ENCODE data around the gene CELSR1. TPM values are rescaled to one million over a fixed set of nuclear protein-coding genes. Genes with fewer than 3 reads are reported as not detected.

CELSR1 gene
- polyA plus RNA-seq, 4 donors, result 0.27 to 3.0 (median 1.9) TPM; not detected in 1

DNA sequence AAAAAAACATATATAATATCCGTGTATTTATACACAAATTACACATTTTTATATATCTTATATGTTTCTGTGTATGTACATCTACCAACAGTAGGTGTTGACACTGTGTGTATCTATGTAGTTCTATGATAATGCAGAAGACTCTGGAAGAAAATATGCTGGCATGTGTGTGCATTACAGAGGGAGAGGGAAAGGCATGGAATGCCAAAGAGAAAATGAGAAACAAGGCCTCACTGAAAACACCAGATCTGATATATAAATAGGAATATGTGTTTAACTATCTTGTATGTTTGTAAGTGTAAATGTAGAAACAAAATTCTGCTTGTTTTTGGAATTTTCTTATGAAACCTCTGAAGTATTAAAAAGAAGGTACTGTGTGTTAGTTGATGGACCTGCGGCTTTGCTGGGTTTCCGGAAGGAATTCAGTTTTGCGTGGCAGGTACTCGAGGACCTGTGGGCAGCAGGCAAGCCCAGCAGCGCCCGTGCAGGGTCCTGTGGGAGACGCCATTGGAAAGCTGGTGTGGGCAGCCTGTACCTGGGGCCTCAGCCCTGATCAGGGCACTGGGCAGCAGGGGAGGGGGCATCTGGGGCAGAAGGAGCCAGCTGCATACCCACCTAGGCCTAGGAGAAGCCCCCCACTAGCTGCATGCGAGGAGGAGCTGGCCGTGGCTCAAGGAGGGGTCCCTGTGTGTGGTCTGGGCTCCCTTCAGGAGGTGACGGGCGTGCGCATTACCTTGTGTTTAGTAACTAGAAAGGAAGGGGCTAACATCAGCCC, 209.5 kb downstream of the CELSR1 start:
- Histone ChIP-seq H3K36me3 (ENCODE audit: control insufficient read depth in 3 of 3, insufficient read depth in 2 of 3, low read depth in 1 of 3, low read length in 3 of 3) (peaks cover 0 to 69% (median 0%) of the 10 kb centered on the region in 3 donors), H3K9me3 (ENCODE audit: control insufficient read depth in 2 of 2, insufficient read depth in 1 of 2, low read depth in 1 of 2, low read length in 1 of 2) (no peaks in the 10 kb centered on the region), H3K27me3 (ENCODE audit: control insufficient read depth in 3 of 3, insufficient read depth in 3 of 3, low read length in 3 of 3) (no peaks in the 10 kb centered on the region), H3K4me3 (ENCODE audit: low read depth in 1 of 3, low read length in 3 of 3) (no peak overlapping the region), H3K4me1 (ENCODE audit: control insufficient read depth in 3 of 3, insufficient read depth in 2 of 3, low read depth in 1 of 3, low read length in 2 of 3) (no peaks in the 10 kb centered on the region), H3K27ac (ENCODE audit: low read depth in 1 of 3, low read length in 2 of 3) (no peak overlapping the region)
- 95 to 97% (median 95%) methylated on average over 12 to 13 of the region's 13 CpGs for WGBS, 3 donors
- DNase-seq, result no peak
- FAIRE-seq, result no peak

- no peaks in the 10 kb centered on the region for H3K27me3 ChIP-seq (ENCODE audit: control insufficient read depth in 3 of 3, insufficient read depth in 3 of 3, low read length in 3 of 3)
- peaks cover 0 to 64% (median 0%) of the 10 kb centered on the region in 3 donors for H3K36me3 ChIP-seq (ENCODE audit: control insufficient read depth in 3 of 3, insufficient read depth in 2 of 3, low read depth in 1 of 3, low read length in 3 of 3)
- H3K9me3 ChIP-seq (ENCODE audit: control insufficient read depth in 2 of 2, insufficient read depth in 1 of 2, low read depth in 1 of 2, low read length in 1 of 2), result no peaks in the 10 kb centered on the region
- no peak overlapping the region for H3K4me3 ChIP-seq (ENCODE audit: low read depth in 1 of 3, low read length in 3 of 3)
- 92 to 95% (median 93%) methylated on average over 23 of the region's 23 CpGs for WGBS, 3 donors
- DNase-seq (no peak), FAIRE-seq (no peak)
- no peaks in the 10 kb centered on the region for H3K4me1 ChIP-seq (ENCODE audit: control insufficient read depth in 3 of 3, insufficient read depth in 2 of 3, low read depth in 1 of 3, low read length in 2 of 3)
- H3K27ac ChIP-seq (ENCODE audit: low read depth in 1 of 3, low read length in 2 of 3), result no peak overlapping the region
Observed at GRCh38 chr22:46326066-46326680, 211.2 kb downstream of the CELSR1 start.

- no peak for FAIRE-seq
- no peak for DNase-seq
- Histone ChIP-seq H3K36me3 (ENCODE audit: control insufficient read depth in 3 of 3, insufficient read depth in 2 of 3, low read depth in 1 of 3, low read length in 3 of 3) (peaks cover 0 to 62% (median 3%) of the 10 kb centered on the region in 3 donors), H3K9me3 (ENCODE audit: control insufficient read depth in 2 of 2, insufficient read depth in 1 of 2, low read depth in 1 of 2, low read length in 1 of 2) (no peaks in the 10 kb centered on the region), H3K27ac (ENCODE audit: low read depth in 1 of 3, low read length in 2 of 3) (no peak overlapping the region), H3K4me1 (ENCODE audit: control insufficient read depth in 3 of 3, insufficient read depth in 2 of 3, low read depth in 1 of 3, low read length in 2 of 3) (no peaks in the 10 kb centered on the region), H3K27me3 (ENCODE audit: control insufficient read depth in 3 of 3, insufficient read depth in 3 of 3, low read length in 3 of 3) (no peaks in the 10 kb centered on the region), H3K4me3 (ENCODE audit: low read depth in 1 of 3, low read length in 3 of 3) (no peak overlapping the region)
- 93 to 95% (median 94%) methylated on average over 18 to 19 of the region's 19 CpGs for WGBS, 3 donors
Observed at GRCh38 chr22:46323162-46323561, 214.3 kb downstream of the CELSR1 start.

- 95 to 98% (median 95%) methylated on average over 15 of the region's 15 CpGs for WGBS, 3 donors
- no peak for DNase-seq
- peaks cover 0 to 63% (median 3%) of the 10 kb centered on the region in 3 donors for H3K36me3 ChIP-seq (ENCODE audit: control insufficient read depth in 3 of 3, insufficient read depth in 2 of 3, low read depth in 1 of 3, low read length in 3 of 3)
Observed at GRCh38 chr22:46322711-46323110, 214.7 kb downstream of the CELSR1 start.

DNA sequence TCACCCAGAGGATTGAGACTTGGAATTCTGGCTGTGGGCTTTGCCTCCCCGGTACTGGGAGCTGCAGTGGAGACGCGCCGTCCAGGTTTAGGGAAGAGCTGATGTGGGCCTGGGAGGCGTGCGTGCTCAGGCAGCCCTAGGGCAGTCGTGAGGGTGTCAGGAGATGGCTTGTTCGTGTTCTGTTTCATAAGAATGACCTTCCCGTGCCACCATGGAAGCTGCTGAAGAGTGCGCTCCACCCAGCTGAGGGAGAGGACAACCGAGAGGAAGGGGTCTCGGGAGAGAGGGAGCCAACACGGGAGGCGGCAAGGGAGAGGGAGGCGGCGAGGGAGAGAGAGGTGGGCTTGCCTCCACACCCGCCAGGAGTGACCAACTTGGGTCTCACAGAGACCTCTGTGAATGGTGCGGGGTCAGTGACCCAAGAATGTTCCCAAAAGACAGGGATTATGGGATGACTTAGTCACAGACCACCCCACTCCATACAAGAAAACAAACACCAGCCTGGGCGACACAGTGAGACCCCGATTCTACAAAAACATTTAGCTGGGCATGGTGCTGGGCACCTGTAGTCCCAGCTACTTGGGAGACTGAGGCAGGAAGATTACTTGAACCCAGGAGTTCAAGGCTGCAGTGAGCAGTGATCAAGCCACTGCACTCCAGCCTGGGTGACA, 216.6 kb downstream of the CELSR1 start:
- Histone ChIP-seq H3K27ac (ENCODE audit: low read depth in 1 of 3, low read length in 2 of 3) (no peak overlapping the region), H3K9me3 (ENCODE audit: control insufficient read depth in 2 of 2, insufficient read depth in 1 of 2, low read depth in 1 of 2, low read length in 1 of 2) (no peaks in the 10 kb centered on the region), H3K4me1 (ENCODE audit: control insufficient read depth in 3 of 3, insufficient read depth in 2 of 3, low read depth in 1 of 3, low read length in 2 of 3) (no peaks in the 10 kb centered on the region), H3K36me3 (ENCODE audit: control insufficient read depth in 3 of 3, insufficient read depth in 2 of 3, low read depth in 1 of 3, low read length in 3 of 3) (peaks cover 0 to 63% (median 3%) of the 10 kb centered on the region in 3 donors), H3K27me3 (ENCODE audit: control insufficient read depth in 3 of 3, insufficient read depth in 3 of 3, low read length in 3 of 3) (no peaks in the 10 kb centered on the region), H3K4me3 (ENCODE audit: low read depth in 1 of 3, low read length in 3 of 3) (no peak overlapping the region)
- WGBS, 3 donors, result 96 to 97% (median 96%) methylated on average over 20 of the region's 20 CpGs
- no peak for FAIRE-seq
- DNase-seq, result no peak

More at GRCh38 chr22:46322711-46323110, 214.7 kb downstream of the CELSR1 start:
- no peak overlapping the region for H3K27ac ChIP-seq (ENCODE audit: low read depth in 1 of 3, low read length in 2 of 3)
- H3K27me3 ChIP-seq (ENCODE audit: control insufficient read depth in 3 of 3, insufficient read depth in 3 of 3, low read length in 3 of 3), result no peaks in the 10 kb centered on the region
- no peak overlapping the region for H3K4me3 ChIP-seq (ENCODE audit: low read depth in 1 of 3, low read length in 3 of 3)
- no peak for FAIRE-seq
- no peaks in the 10 kb centered on the region for H3K4me1 ChIP-seq (ENCODE audit: control insufficient read depth in 3 of 3, insufficient read depth in 2 of 3, low read depth in 1 of 3, low read length in 2 of 3)
- no peaks in the 10 kb centered on the region for H3K9me3 ChIP-seq (ENCODE audit: control insufficient read depth in 2 of 2, insufficient read depth in 1 of 2, low read depth in 1 of 2, low read length in 1 of 2)

- WGBS, 3 donors, result 93 to 98% (median 98%) methylated on average over 14 of the region's 14 CpGs
- Histone ChIP-seq H3K27me3 (ENCODE audit: control insufficient read depth in 3 of 3, insufficient read depth in 3 of 3, low read length in 3 of 3) (no peaks in the 10 kb centered on the region), H3K4me1 (ENCODE audit: control insufficient read depth in 3 of 3, insufficient read depth in 2 of 3, low read depth in 1 of 3, low read length in 2 of 3) (no peaks in the 10 kb centered on the region), H3K9me3 (ENCODE audit: control insufficient read depth in 2 of 2, insufficient read depth in 1 of 2, low read depth in 1 of 2, low read length in 1 of 2) (no peaks in the 10 kb centered on the region), H3K4me3 (ENCODE audit: low read depth in 1 of 3, low read length in 3 of 3) (no peak overlapping the region), H3K27ac (ENCODE audit: low read depth in 1 of 3, low read length in 2 of 3) (no peak overlapping the region), H3K36me3 (ENCODE audit: control insufficient read depth in 3 of 3, insufficient read depth in 2 of 3, low read depth in 1 of 3, low read length in 3 of 3) (peaks cover 0 to 60% (median 3%) of the 10 kb centered on the region in 3 donors)
- DNase-seq, result no peak
- FAIRE-seq, result no peak
Observed at GRCh38 chr22:46320166-46320710, 217.2 kb downstream of the CELSR1 start.

DNA sequence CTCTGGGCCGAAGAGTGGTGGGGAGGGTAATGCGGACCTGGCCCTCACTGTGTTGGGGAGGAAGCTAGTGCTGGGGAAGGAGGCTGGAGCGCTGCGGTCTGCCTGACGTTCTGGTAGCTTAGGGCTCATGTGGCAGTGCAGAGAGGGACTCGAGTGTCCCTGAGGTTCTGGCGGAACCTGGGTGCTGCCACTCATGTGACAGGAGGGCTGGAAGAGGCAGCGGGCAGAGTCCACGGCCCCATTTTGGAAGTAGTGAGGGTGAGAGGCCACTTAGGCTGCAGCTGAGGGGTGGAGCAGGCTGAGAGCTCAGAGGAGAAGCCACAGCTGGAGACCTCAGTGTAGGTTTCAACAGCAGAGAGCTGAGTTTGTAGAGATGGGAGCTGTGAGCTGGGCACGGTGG, 218.1 kb downstream of the CELSR1 start:
- peaks cover 0 to 53% (median 3%) of the 10 kb centered on the region in 3 donors for H3K36me3 ChIP-seq (ENCODE audit: control insufficient read depth in 3 of 3, insufficient read depth in 2 of 3, low read depth in 1 of 3, low read length in 3 of 3)
- 94 to 98% (median 96%) methylated on average over 10 of the region's 10 CpGs for WGBS, 3 donors
- FAIRE-seq, result no peak

GRCh38 chr22:46318576-46318975, 218.8 kb downstream of the CELSR1 start:
- H3K36me3 ChIP-seq (ENCODE audit: control insufficient read depth in 3 of 3, insufficient read depth in 2 of 3, low read depth in 1 of 3, low read length in 3 of 3), result peaks cover 0 to 50% (median 3%) of the 10 kb centered on the region in 3 donors
- H3K9me3 ChIP-seq (ENCODE audit: control insufficient read depth in 2 of 2, insufficient read depth in 1 of 2, low read depth in 1 of 2, low read length in 1 of 2), result no peaks in the 10 kb centered on the region
- FAIRE-seq (no peak), DNase-seq (no peak)
- 90 to 98% (median 93%) methylated on average over 15 of the region's 15 CpGs for WGBS, 3 donors
- no peak overlapping the region for H3K27ac ChIP-seq (ENCODE audit: low read depth in 1 of 3, low read length in 2 of 3)
- no peaks in the 10 kb centered on the region for H3K4me1 ChIP-seq (ENCODE audit: control insufficient read depth in 3 of 3, insufficient read depth in 2 of 3, low read depth in 1 of 3, low read length in 2 of 3)
- H3K27me3 ChIP-seq (ENCODE audit: control insufficient read depth in 3 of 3, insufficient read depth in 3 of 3, low read length in 3 of 3), result no peaks in the 10 kb centered on the region
- no peak overlapping the region for H3K4me3 ChIP-seq (ENCODE audit: low read depth in 1 of 3, low read length in 3 of 3)

More for the DNA sequence above, 218.1 kb downstream of the CELSR1 start:
- Histone ChIP-seq H3K9me3 (ENCODE audit: control insufficient read depth in 2 of 2, insufficient read depth in 1 of 2, low read depth in 1 of 2, low read length in 1 of 2) (no peaks in the 10 kb centered on the region), H3K4me3 (ENCODE audit: low read depth in 1 of 3, low read length in 3 of 3) (no peak overlapping the region), H3K27me3 (ENCODE audit: control insufficient read depth in 3 of 3, insufficient read depth in 3 of 3, low read length in 3 of 3) (no peaks in the 10 kb centered on the region), H3K4me1 (ENCODE audit: control insufficient read depth in 3 of 3, insufficient read depth in 2 of 3, low read depth in 1 of 3, low read length in 2 of 3) (no peaks in the 10 kb centered on the region), H3K27ac (ENCODE audit: low read depth in 1 of 3, low read length in 2 of 3) (no peak overlapping the region)
- DNase-seq, result no peak

Data from small intestine (tissue), 7 donors.